B cell (primary cell): Measurements from ENCODE around the gene ZC3H18.

Experiments
- EZH2 ChIP-seq: IDR thresholded peaks from 2 replicates; pipeline ENCODE4 v1.6.1; 2012; ENCODE audit warnings: borderline replicate concordance, low read depth, mild to moderate bottlenecking, moderate library complexity, low read length; ENCODE audit not compliant: insufficient read depth, poor library complexity, severe bottlenecking
- TF ChIP-seq, protein P1 (sequence below): fragments of 200-600 bp; IDR thresholded peaks from one replicate; pipeline ENCODE4 v1.8.0; 2022; ENCODE audit warnings: antibody characterized with exemption, mild to moderate bottlenecking

DNA sequence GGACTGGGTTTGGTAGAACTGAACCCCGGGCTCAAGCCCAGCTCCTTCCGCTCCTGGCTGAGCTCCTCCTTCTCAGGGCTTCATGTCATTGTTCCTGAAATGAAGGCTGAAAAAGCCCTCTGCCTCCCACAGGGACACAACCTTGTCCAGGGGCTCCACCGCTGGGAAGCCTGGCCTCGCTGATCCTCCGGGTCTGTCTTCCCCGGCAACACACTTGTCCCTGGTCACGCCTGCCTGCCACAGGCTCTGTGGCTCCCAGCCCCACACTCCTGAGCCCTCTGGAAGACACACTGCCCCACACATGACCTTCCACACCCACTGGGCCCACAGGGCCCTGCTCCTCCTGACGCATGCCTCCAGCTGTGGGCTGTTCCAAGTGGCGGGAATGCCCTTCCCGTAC, 18.0 kb upstream of the ZC3H18 start:
- TF ChIP-seq, protein P1, sequence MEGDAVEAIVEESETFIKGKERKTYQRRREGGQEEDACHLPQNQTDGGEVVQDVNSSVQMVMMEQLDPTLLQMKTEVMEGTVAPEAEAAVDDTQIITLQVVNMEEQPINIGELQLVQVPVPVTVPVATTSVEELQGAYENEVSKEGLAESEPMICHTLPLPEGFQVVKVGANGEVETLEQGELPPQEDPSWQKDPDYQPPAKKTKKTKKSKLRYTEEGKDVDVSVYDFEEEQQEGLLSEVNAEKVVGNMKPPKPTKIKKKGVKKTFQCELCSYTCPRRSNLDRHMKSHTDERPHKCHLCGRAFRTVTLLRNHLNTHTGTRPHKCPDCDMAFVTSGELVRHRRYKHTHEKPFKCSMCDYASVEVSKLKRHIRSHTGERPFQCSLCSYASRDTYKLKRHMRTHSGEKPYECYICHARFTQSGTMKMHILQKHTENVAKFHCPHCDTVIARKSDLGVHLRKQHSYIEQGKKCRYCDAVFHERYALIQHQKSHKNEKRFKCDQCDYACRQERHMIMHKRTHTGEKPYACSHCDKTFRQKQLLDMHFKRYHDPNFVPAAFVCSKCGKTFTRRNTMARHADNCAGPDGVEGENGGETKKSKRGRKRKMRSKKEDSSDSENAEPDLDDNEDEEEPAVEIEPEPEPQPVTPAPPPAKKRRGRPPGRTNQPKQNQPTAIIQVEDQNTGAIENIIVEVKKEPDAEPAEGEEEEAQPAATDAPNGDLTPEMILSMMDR, result no peak
- TF ChIP-seq EZH2, result no peak
